NOMO-1 treated with DMSO at 0.1 percent for 48 hours (cell line): ENCODE data around the gene RSPO1.

Source experiments
- DNase-seq: peaks from one replicate; lab custom pipeline; 2025; ENCODE audit not compliant: unreplicated experiment; lab: John Stamatoyannopoulos, UW

Gene RSPO1

GRCh38 chr1:37574834-37575480 lies 59.7 kb downstream of the RSPO1 start:
- DNase-seq, result no peak

- DNase-seq, result no peak
These were observed 64.0 kb downstream of the RSPO1 start for GRCh38 chr1:37570528-37571334.

GRCh38 chr1:37567023-37567422 lies 67.7 kb downstream of the RSPO1 start:
- no peak for DNase-seq

- DNase-seq, result no peak
These were observed 69.8 kb downstream of the RSPO1 start for GRCh38 chr1:37564892-37565291.

- DNase-seq, result no peak
These were observed 71.7 kb downstream of the RSPO1 start for GRCh38 chr1:37562984-37563383.
